Calu3 (cell line): ENCODE data around the gene TRIM72. TPM values are rescaled to one million over a fixed set of nuclear protein-coding genes. Genes with fewer than 3 reads are reported as not detected.
"Not testable (repeated sequence)": the region's sequence is repeated elsewhere in the genome, so short reads cannot be mapped to it uniquely, and the experiment has no call there.

Source experiments
- BruUV-seq: library from RNA; stranded (reverse); fragments of 400-500 nt; replicated peaks from 2 replicates; lab custom pipeline; 2021; lab: Mats Ljungman, UMichigan
- CTCF ChIA-PET: fragments of 300-600 bp; sonication (Branson Sonifier 250); formaldehyde crosslinking; loops from one replicate; lab custom pipeline; 2022; ENCODE audit warnings: antibody characterized with exemption; lab: Charles Lee
- DNase-seq: peaks from one replicate; pipeline ENCODE4 v3.0.0; 2022
- H3K27ac Mint-ChIP-seq: one replicate; pipeline ENCODE4 v1.8.0; 2022; ENCODE audit warnings: mixed read lengths; ENCODE audit not compliant: unreplicated experiment
- H3K27me3 Mint-ChIP-seq: one replicate; pipeline ENCODE4 v1.8.0; 2022; ENCODE audit warnings: mixed read lengths; ENCODE audit not compliant: unreplicated experiment
- H3K36me3 Mint-ChIP-seq: one replicate; pipeline ENCODE4 v1.8.0; 2022; ENCODE audit warnings: mild to moderate bottlenecking, moderate library complexity, mixed read lengths; ENCODE audit not compliant: insufficient read depth, unreplicated experiment
- H3K4me1 Mint-ChIP-seq: one replicate; pipeline ENCODE4 v1.8.0; 2022; ENCODE audit warnings: mild to moderate bottlenecking, low read depth, mixed read lengths; ENCODE audit not compliant: unreplicated experiment
- H3K4me3 Mint-ChIP-seq: one replicate; pipeline ENCODE4 v1.8.0; 2022; ENCODE audit warnings: mild to moderate bottlenecking, low read depth, moderate library complexity, mixed read lengths; ENCODE audit not compliant: unreplicated experiment
- H3K9me3 Mint-ChIP-seq: one replicate; pipeline ENCODE4 v1.8.0; 2022; ENCODE audit warnings: low read depth, mixed read lengths; ENCODE audit not compliant: unreplicated experiment
- CTCF ChIP-seq: fragments of 200-600 bp; IDR thresholded peaks from one replicate; pipeline ENCODE4 v1.8.0; 2022; ENCODE audit warnings: antibody characterized with exemption; ENCODE audit not compliant: unreplicated experiment
- intact Hi-C: fragments of 100-400 bp; cut with micrococcal nuclease; formaldehyde crosslinking; loops from one replicate; pipeline ENCODE4 v1.10.0; 2022; ENCODE audit not compliant: unreplicated experiment
- total RNA-seq: library from RNA; stranded (reverse); gene quantifications from 2 replicates; pipeline ENCODE4 v1.2.3, GENCODE V29; 2022

Gene TRIM72
- total RNA-seq, 1 experiment from 2014 or later, result not detected

- H3K9me3 Mint-ChIP-seq, result no peaks in the 10 kb centered on the region
- H3K27ac Mint-ChIP-seq, result no peak overlapping the region
- H3K4me1 Mint-ChIP-seq, result peaks cover 3% of the 10 kb centered on the region
- H3K4me3 Mint-ChIP-seq, result no peak overlapping the region
- intact Hi-C loops, result no loop called here
- CTCF ChIA-PET, result no interaction called here
- TF ChIP-seq CTCF, result no peak
- no peak for DNase-seq
- BruUV-seq, result no TSS peak
- no peaks in the 10 kb centered on the region for H3K27me3 Mint-ChIP-seq
- H3K36me3 Mint-ChIP-seq, result no peaks in the 10 kb centered on the region
These were observed 61.2 kb downstream of the TRIM72 start for GRCh38 chr16:31274831-31275816.

GRCh38 chr16:31276600-31276999, 62.7 kb downstream of the TRIM72 start:
- Mint-ChIP-seq H3K4me3 (no peak overlapping the region), H3K9me3 (peaks cover 2% of the 10 kb centered on the region), H3K27ac (no peak overlapping the region), H3K36me3 (no peaks in the 10 kb centered on the region), H3K4me1 (no peaks in the 10 kb centered on the region), H3K27me3 (no peaks in the 10 kb centered on the region)
- CTCF ChIA-PET, result no interaction called here
- intact Hi-C loops, result no loop called here
- no TSS peak for BruUV-seq
- no peak for DNase-seq
- TF ChIP-seq CTCF, result no peak

- no peaks in the 10 kb centered on the region for H3K4me1 Mint-ChIP-seq
- TF ChIP-seq CTCF, result no peak
- H3K9me3 Mint-ChIP-seq, result peaks cover 2% of the 10 kb centered on the region
- no peak overlapping the region for H3K4me3 Mint-ChIP-seq
- intact Hi-C loops, result no loop called here
- no peaks in the 10 kb centered on the region for H3K27me3 Mint-ChIP-seq
- CTCF ChIA-PET, result interaction anchor here (0.6 kb wide), 1 partner anchor 15 kb away, joined by 3 read pairs; no protein-coding TSS in a partner anchor
- no TSS peak for BruUV-seq
- H3K36me3 Mint-ChIP-seq, result no peaks in the 10 kb centered on the region
- H3K27ac Mint-ChIP-seq, result no peak overlapping the region
- no peak for DNase-seq
These were observed 63.8 kb downstream of the TRIM72 start for GRCh38 chr16:31277659-31278260.

- CTCF ChIA-PET, BruUV-seq, H3K9me3 Mint-ChIP-seq: not testable (repeated sequence)
These were observed 64.9 kb downstream of the TRIM72 start for GRCh38 chr16:31278853-31279252.

More at GRCh38 chr16:31278853-31279252, 64.9 kb downstream of the TRIM72 start:
- H3K4me3 Mint-ChIP-seq, H3K27me3 Mint-ChIP-seq, H3K27ac Mint-ChIP-seq, DNase-seq, H3K36me3 Mint-ChIP-seq, intact Hi-C loops, H3K4me1 Mint-ChIP-seq: not testable (repeated sequence)

Other genes starting within 250 kb of the TRIM72 start
- 25.3 and 29.2 TPM in 2 replicates for gene HSD3B7, start 228.9 kb upstream of the TRIM72 start, total RNA-seq
- gene STX1B, start 203.5 kb upstream of the TRIM72 start, total RNA-seq, result 0.61 and 1.3 TPM in 2 replicates
- gene STX4, start 180.6 kb upstream of the TRIM72 start, total RNA-seq, result 100 and 104 TPM in 2 replicates
- 12.5 and 13.0 TPM in 2 replicates for gene ZNF668, start 139.9 kb upstream of the TRIM72 start, total RNA-seq
- gene ZNF646, start 139.7 kb upstream of the TRIM72 start, total RNA-seq, result 34.4 and 34.9 TPM in 2 replicates
- 4.6 and 7.0 TPM in 2 replicates for gene PRSS53, start 125.2 kb upstream of the TRIM72 start, total RNA-seq
- 80.1 and 86.8 TPM in 2 replicates for gene VKORC1, start 119.3 kb upstream of the TRIM72 start, total RNA-seq
- gene BCKDK, start 105.7 kb upstream of the TRIM72 start, total RNA-seq, result 49.3 and 52.0 TPM in 2 replicates
- gene KAT8, start 96.5 kb upstream of the TRIM72 start, total RNA-seq, result 66.6 and 69.9 TPM in 2 replicates
- gene PRSS8, start 78.4 kb upstream of the TRIM72 start, total RNA-seq, result 108 and 138 TPM in 2 replicates
- 1.6 TPM in 2 replicates for gene PRSS36, start 64.1 kb upstream of the TRIM72 start, total RNA-seq
- 550 and 629 TPM in 2 replicates for gene FUS, start 34.0 kb upstream of the TRIM72 start, total RNA-seq
- gene PYCARD, start 11.4 kb upstream of the TRIM72 start, total RNA-seq, result 24.3 and 30.9 TPM in 2 replicates
- not detected in 2 replicates for gene PYDC1, start 3.0 kb downstream of the TRIM72 start, total RNA-seq
- gene ITGAM, start 45.9 kb downstream of the TRIM72 start, total RNA-seq, result 2.1 and 3.1 TPM in 2 replicates
- gene ITGAX, start 141.1 kb downstream of the TRIM72 start, total RNA-seq, result 1.6 and 3.9 TPM in 2 replicates
- gene ITGAD, start 179.2 kb downstream of the TRIM72 start, total RNA-seq, result not detected in 2 replicates
- gene COX6A2, start 214.2 kb downstream of the TRIM72 start, total RNA-seq, result not detected in 2 replicates
- 0.17 TPM in 1 of 2 replicates, not detected in the other for gene ZNF843, start 228.7 kb downstream of the TRIM72 start, total RNA-seq
- 13.2 and 13.6 TPM in 2 replicates for gene ARMC5, start 245.4 kb downstream of the TRIM72 start, total RNA-seq